HS-27A (cell line): Measurements from ENCODE around the gene CNRIP1.
"Not testable (repeated sequence)": the region's sequence is repeated elsewhere in the genome, so short reads cannot be mapped to it uniquely, and the experiment has no call there.

ENCODE experiments used
- DNase-seq: peaks from one replicate; pipeline ENCODE4 v3.0.0-alpha.2; 2012; ENCODE audit warnings: low read depth, missing footprints

CNRIP1 gene

GRCh38 chr2:68340226-68341061 is 20.7 kb upstream of the CNRIP1 start:
- no peak for DNase-seq

GRCh38 chr2:68336192-68336591 is 16.4 kb upstream of the CNRIP1 start:
- DNase-seq, result peak; percentile 50

GRCh38 chr2:68333931-68334330 is 14.2 kb upstream of the CNRIP1 start:
- no peak for DNase-seq

GRCh38 chr2:68333009-68333408 is 13.3 kb upstream of the CNRIP1 start:
- no peak for DNase-seq

GRCh38 chr2:68330691-68331090 is 10.9 kb upstream of the CNRIP1 start:
- peak; percentile 8 for DNase-seq

GRCh38 chr2:68328901-68329300 is 9.2 kb upstream of the CNRIP1 start:
- no peak for DNase-seq

- no peak for DNase-seq
These were observed 5.3 kb upstream of the CNRIP1 start for GRCh38 chr2:68325056-68325455.

- no peak for DNase-seq
These were observed 431 bp upstream of the CNRIP1 start for GRCh38 chr2:68320118-68320641.

- DNase-seq, result peak; percentile 7
These were observed 793 bp downstream of the CNRIP1 start for GRCh38 chr2:68318914-68319397.

GRCh38 chr2:68317971-68318913 is 1.5 kb downstream of the CNRIP1 start:
- peak; percentile 2 for DNase-seq

GRCh38 chr2:68316111-68316510 is 3.6 kb downstream of the CNRIP1 start:
- DNase-seq, result no peak

- no peak for DNase-seq
These were observed 8.7 kb downstream of the CNRIP1 start for GRCh38 chr2:68311033-68311432.

GRCh38 chr2:68309426-68309825 is 10.3 kb downstream of the CNRIP1 start:
- no peak for DNase-seq

GRCh38 chr2:68303902-68304272 is 15.9 kb downstream of the CNRIP1 start:
- DNase-seq, result not testable (repeated sequence)

GRCh38 chr2:68303033-68303901 is 16.5 kb downstream of the CNRIP1 start:
- no peak for DNase-seq

GRCh38 chr2:68302281-68302875 is 17.4 kb downstream of the CNRIP1 start:
- DNase-seq, result no peak

- DNase-seq, result no peak
These were observed 24.2 kb downstream of the CNRIP1 start for GRCh38 chr2:68295516-68295915.

GRCh38 chr2:68294913-68295312 is 24.8 kb downstream of the CNRIP1 start:
- DNase-seq, result no peak

GRCh38 chr2:68294187-68294586 is 25.6 kb downstream of the CNRIP1 start:
- no peak for DNase-seq

- no peak for DNase-seq
These were observed 26.0 kb downstream of the CNRIP1 start for GRCh38 chr2:68293755-68294154.

- DNase-seq, result no peak
These were observed 26.7 kb downstream of the CNRIP1 start for GRCh38 chr2:68293024-68293423.
